ENCODE data around the gene CFP.

CFP gene

GRCh38 chrX:47651043-47651905 lies 21.5 kb upstream of the CFP start:
- FAIRE-seq (no peak), DNase-seq (ENCODE audit: insufficient read length) (no peak)
- no peak for TF ChIP-seq TAF1 (IDR thresholded peaks at IDR 0.05; ENCODE audit: borderline replicate concordance, low read depth, low read length)
- no peak; the same call in 1 of the 2 replicates for TF ChIP-seq POLR2A (IDR thresholded peaks at IDR 0.05; ENCODE audit: low read depth, low read length)
- no peak for TF ChIP-seq POLR2AphosphoS5 (IDR thresholded peaks at IDR 0.05; ENCODE audit: low read depth, low read length)

GRCh38 chrX:47650164-47651042 lies 20.7 kb upstream of the CFP start, which contains the start of gene ELK1:
Gene ELK1 (minus strand): TSS chrX:47650563. CDS start chrX:47641441, 9,122 bp downstream.
- peak; percentile 95 for FAIRE-seq
- TF ChIP-seq TAF1 (IDR thresholded peaks at IDR 0.05; ENCODE audit: borderline replicate concordance, low read depth, low read length) = no peak
- peak; percentile 67; the same call in 1 of the 2 replicates for TF ChIP-seq POLR2A (IDR thresholded peaks at IDR 0.05; ENCODE audit: low read depth, low read length)
- TF ChIP-seq POLR2AphosphoS5 (IDR thresholded peaks at IDR 0.05; ENCODE audit: low read depth, low read length) = no peak; the same call in 1 of the 2 replicates

GRCh38 chrX:47649781-47650163 lies 20.0 kb upstream of the CFP start:
- FAIRE-seq (no peak), DNase-seq (ENCODE audit: insufficient read length) (no peak)
- TF ChIP-seq TAF1 (IDR thresholded peaks at IDR 0.05; ENCODE audit: borderline replicate concordance, low read depth, low read length) (no peak), POLR2A (IDR thresholded peaks at IDR 0.05; ENCODE audit: low read depth, low read length) (no peak)

More at GRCh38 chrX:47650164-47651042, 20.7 kb upstream of the CFP start, which contains the start of gene ELK1:
- peak; percentile 81 for DNase-seq (ENCODE audit: insufficient read length)

DNA sequence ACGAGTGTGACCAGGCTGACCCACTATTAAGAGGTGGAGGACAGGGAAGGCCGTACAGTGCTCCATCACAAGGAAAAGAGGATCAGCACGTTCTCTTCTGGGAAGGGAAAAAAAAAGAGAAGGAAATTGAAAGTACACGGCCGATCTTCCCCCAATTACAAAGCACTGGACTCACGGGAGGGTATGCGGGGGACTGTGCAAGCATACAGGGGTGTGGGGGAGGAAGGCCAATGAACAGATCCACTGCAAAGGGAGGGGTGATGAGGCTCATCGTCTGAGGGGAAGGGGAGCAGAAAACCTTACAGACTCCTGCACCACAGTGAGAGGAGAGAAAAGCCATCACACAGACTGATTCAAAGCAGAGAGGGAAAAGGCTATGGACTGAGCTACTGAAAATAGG lies 19.5 kb upstream of the CFP start:
- FAIRE-seq = no peak
- no peak for DNase-seq (ENCODE audit: insufficient read length)
- no peak for TF ChIP-seq POLR2A (IDR thresholded peaks at IDR 0.05; ENCODE audit: low read depth, low read length)
- TF ChIP-seq POLR2AphosphoS5 (IDR thresholded peaks at IDR 0.05; ENCODE audit: low read depth, low read length) = no peak

- FAIRE-seq = no peak
- TF ChIP-seq POLR2AphosphoS5 (IDR thresholded peaks at IDR 0.05; ENCODE audit: low read depth, low read length) (no peak), POLR2A (IDR thresholded peaks at IDR 0.05; ENCODE audit: low read depth, low read length) (no peak), TAF1 (IDR thresholded peaks at IDR 0.05; ENCODE audit: borderline replicate concordance, low read depth, low read length) (no peak)
- DNase-seq (ENCODE audit: insufficient read length) = no peak
Observed at GRCh38 chrX:47648376-47648775, 18.6 kb upstream of the CFP start.

DNA sequence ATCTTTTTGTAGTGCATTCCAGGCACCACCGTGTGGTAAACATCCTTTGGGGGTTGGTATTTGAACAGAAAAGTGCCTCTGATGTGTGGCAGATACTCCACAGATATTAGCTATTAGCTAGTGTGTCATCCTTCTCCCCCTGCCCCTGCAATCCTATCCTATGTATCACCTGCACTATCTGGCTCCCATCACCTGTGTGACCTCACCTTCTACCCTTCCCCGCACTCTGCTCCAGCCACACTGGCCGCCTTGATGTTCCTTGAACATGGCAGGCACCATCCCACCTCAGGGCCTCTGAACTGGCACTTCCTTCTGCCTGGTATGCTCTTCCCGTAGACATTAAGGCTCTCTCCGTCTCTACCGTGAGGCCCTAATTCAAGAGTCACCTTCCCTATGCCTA lies 16.9 kb upstream of the CFP start:
- no peak for FAIRE-seq

DNA sequence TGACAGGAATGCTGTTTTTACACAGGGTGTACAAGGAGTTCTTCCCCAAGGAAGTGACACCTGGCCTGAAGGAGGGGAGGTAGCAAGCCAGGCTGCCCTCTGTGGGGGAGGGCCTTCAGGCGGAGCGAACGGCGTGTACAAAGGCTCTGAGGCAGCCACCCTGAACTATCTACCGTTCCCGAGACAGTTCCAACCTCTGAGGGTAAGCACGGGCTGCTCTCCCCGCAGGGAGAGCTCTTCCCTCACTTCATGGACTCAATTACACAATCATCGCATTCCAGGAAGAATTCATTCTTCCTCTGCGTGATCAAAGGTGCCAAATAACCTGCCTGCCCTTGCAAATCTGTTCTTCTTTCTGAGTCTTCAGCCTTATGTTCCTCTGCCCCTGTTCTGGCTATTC lies 15.8 kb upstream of the CFP start:
- FAIRE-seq = no peak
- no peak for DNase-seq (ENCODE audit: insufficient read length)
- TF ChIP-seq POLR2AphosphoS5 (IDR thresholded peaks at IDR 0.05; ENCODE audit: low read depth, low read length) = no peak
- no peak for TF ChIP-seq POLR2A (IDR thresholded peaks at IDR 0.05; ENCODE audit: low read depth, low read length)
- no peak for TF ChIP-seq TAF1 (IDR thresholded peaks at IDR 0.05; ENCODE audit: borderline replicate concordance, low read depth, low read length)

More for the DNA sequence above, 16.9 kb upstream of the CFP start:
- TF ChIP-seq POLR2A (IDR thresholded peaks at IDR 0.05; ENCODE audit: low read depth, low read length) (0 out of 2 replicates have a peak, but pooled peaks have one; percentile 18), TAF1 (IDR thresholded peaks at IDR 0.05; ENCODE audit: borderline replicate concordance, low read depth, low read length) (no peak)
- no peak for DNase-seq (ENCODE audit: insufficient read length)

- no peak for DNase-seq (ENCODE audit: insufficient read length)
- no peak for TF ChIP-seq POLR2AphosphoS5 (IDR thresholded peaks at IDR 0.05; ENCODE audit: low read depth, low read length)
- FAIRE-seq = peak; percentile 67
Observed at GRCh38 chrX:47644557-47645091, 14.9 kb upstream of the CFP start.

GRCh38 chrX:47643926-47644325 lies 14.2 kb upstream of the CFP start:
- no peak for FAIRE-seq
- TF ChIP-seq POLR2AphosphoS5 (IDR thresholded peaks at IDR 0.05; ENCODE audit: low read depth, low read length) (no peak), POLR2A (IDR thresholded peaks at IDR 0.05; ENCODE audit: low read depth, low read length) (no peak), TAF1 (IDR thresholded peaks at IDR 0.05; ENCODE audit: borderline replicate concordance, low read depth, low read length) (no peak)
- no peak for DNase-seq (ENCODE audit: insufficient read length)

- DNase-seq (ENCODE audit: insufficient read length) (no peak), FAIRE-seq (no peak)
- TF ChIP-seq POLR2AphosphoS5 (IDR thresholded peaks at IDR 0.05; ENCODE audit: low read depth, low read length) (no peak), TAF1 (IDR thresholded peaks at IDR 0.05; ENCODE audit: borderline replicate concordance, low read depth, low read length) (no peak), POLR2A (IDR thresholded peaks at IDR 0.05; ENCODE audit: low read depth, low read length) (no peak)
Observed at GRCh38 chrX:47638816-47639215, 9.1 kb upstream of the CFP start.

GRCh38 chrX:47637546-47638195 lies 7.9 kb upstream of the CFP start:
- no peak for TF ChIP-seq TAF1 (IDR thresholded peaks at IDR 0.05; ENCODE audit: borderline replicate concordance, low read depth, low read length)
- TF ChIP-seq POLR2A (IDR thresholded peaks at IDR 0.05; ENCODE audit: low read depth, low read length) = no peak
- no peak for TF ChIP-seq POLR2AphosphoS5 (IDR thresholded peaks at IDR 0.05; ENCODE audit: low read depth, low read length)
- no peak for DNase-seq (ENCODE audit: insufficient read length)
- no peak for FAIRE-seq
